CD4-positive, alpha-beta T cell (primary cell): Measurements from ENCODE around the gene TMEM132A. TPM values are rescaled to one million over a fixed set of nuclear protein-coding genes. Genes with fewer than 3 reads are reported as not detected.

Experiments
- ATAC-seq: fragments of 200-7000 bp; cut with Tn5 transposase; one replicate; pipeline ENCODE4 v1.10.0; 2022; ENCODE audit warnings: mild to moderate bottlenecking; ENCODE audit not compliant: poor library complexity
- CTCF ChIA-PET: fragments of 350-600 bp; sonication (Branson Sonifier 250); formaldehyde crosslinking; loops from one replicate; lab custom pipeline; 2021; ENCODE audit warnings: antibody characterized with exemption, inconsistent platforms; lab: Charles Lee
- POLR2A ChIA-PET: fragments of 350-600 bp; sonication (Branson Sonifier 250); formaldehyde crosslinking; loops from one replicate; lab custom pipeline; 2021; ENCODE audit warnings: antibody characterized with exemption, inconsistent platforms; lab: Charles Lee
- DNase-seq, 14 experiments: peaks; one replicate each; pipeline ENCODE4 v3.0.0-alpha.2; 2013 to 2020; ENCODE audit warnings: mixed read lengths in 2 of 14
- H3K27ac ChIP-seq, 2 donors: one replicate each; pipeline versions ENCODE4 v1.5.1 to v1.7.0; 2013; ENCODE audit warnings: low read length in 2 of 2, low read depth in 1 of 2, mild to moderate bottlenecking in 1 of 2
- H3K27me3 ChIP-seq, 2 experiments: 1 replicate in 1 of 2; 2 replicates in 1 of 2; pipeline versions ENCODE4 v1.6.1 to v1.7.0; 2013; ENCODE audit warnings: low read length in 2 of 2, control low read depth in 1 of 2, mild to moderate bottlenecking in 1 of 2, moderate library complexity in 1 of 2; ENCODE audit not compliant: insufficient read depth in 2 of 2, control insufficient read depth in 1 of 2
- H3K36me3 ChIP-seq: one replicate; pipeline ENCODE4 v1.6.1; 2013; ENCODE audit warnings: low read length, control low read depth; ENCODE audit not compliant: insufficient read depth
- H3K4me1 ChIP-seq: one replicate; pipeline ENCODE4 v1.6.1; 2013; ENCODE audit warnings: low read length, control low read depth; ENCODE audit not compliant: insufficient read depth
- H3K4me3 ChIP-seq: one replicate; pipeline ENCODE4 v1.5.1; 2013; ENCODE audit warnings: mild to moderate bottlenecking, low read length, moderate library complexity
- H3K9me3 ChIP-seq, 2 experiments: 1 replicate in 1 of 2; 2 replicates in 1 of 2; pipeline versions ENCODE4 v1.6.1 to v1.7.0; 2013; ENCODE audit warnings: low read length in 2 of 2, mild to moderate bottlenecking in 2 of 2, control low read depth in 1 of 2, moderate library complexity in 1 of 2; ENCODE audit not compliant: control insufficient read depth in 1 of 2, insufficient read depth in 1 of 2
- H3K27ac Mint-ChIP-seq: one replicate; pipeline ENCODE4 v1.8.0; 2020; ENCODE audit warnings: mixed read lengths
- H3K27me3 Mint-ChIP-seq: one replicate; pipeline ENCODE4 v1.8.0; 2021; ENCODE audit warnings: mixed read lengths
- H3K36me3 Mint-ChIP-seq: one replicate; pipeline ENCODE4 v1.8.0; 2021; ENCODE audit warnings: low read depth, mixed read lengths
- H3K4me1 Mint-ChIP-seq: one replicate; pipeline ENCODE4 v1.8.0; 2021; ENCODE audit warnings: low read depth, mixed read lengths
- H3K4me3 Mint-ChIP-seq: one replicate; pipeline ENCODE4 v1.8.0; 2020; ENCODE audit warnings: mild to moderate bottlenecking, mixed read lengths
- H3K9me3 Mint-ChIP-seq: one replicate; pipeline ENCODE4 v1.8.0; 2020; ENCODE audit warnings: mixed read lengths
- CTCF ChIP-seq: fragments of 200-600 bp; IDR thresholded peaks from one replicate; pipeline ENCODE4 v1.8.0; 2022; ENCODE audit warnings: antibody characterized with exemption, mild to moderate bottlenecking
- intact Hi-C, 2 experiments: fragments of 100-400 bp; cut with DNase I in 1 of 2; cut with micrococcal nuclease in 1 of 2; formaldehyde crosslinking; loops; one replicate each; pipeline versions ENCODE4 v1.15.1 to v1.9.0; 2023 to 2025; cut with DNase I, micrococcal nuclease
- total RNA-seq, 174 experiments: library from RNA in 2 of 174; stranded (reverse) in 2 of 174; gene quantifications; one replicate each; pipeline ENCODE4 v1.2.3 and lab custom pipeline; 2021 to 2026

Gene TMEM132A
- total RNA-seq, 2 experiments from 2014 or later, result not detected

GRCh38 chr11:60951606-60951903 is 27.3 kb downstream of the TMEM132A start:
- peak; percentile 3 for ATAC-seq
- no peaks in the 10 kb centered on the region for H3K9me3 ChIP-seq
- CTCF ChIA-PET, result interaction anchor here (1.2 kb wide), 1 partner anchor 36 kb away, joined by 3 read pairs; no protein-coding TSS in a partner anchor
- intact Hi-C loops, result loop anchor here in 1 of 2 experiments (5.0 kb wide), 1 partner anchor 34 kb away; no protein-coding TSS in a partner anchor
- H3K4me1 ChIP-seq, result peaks cover 29% of the 10 kb centered on the region
- peaks cover 35% of the 10 kb centered on the region for H3K4me1 Mint-ChIP-seq
- no peaks in the 10 kb centered on the region for H3K36me3 Mint-ChIP-seq
- no peak for TF ChIP-seq CTCF
- H3K9me3 Mint-ChIP-seq, result no peaks in the 10 kb centered on the region
- POLR2A ChIA-PET, result interaction anchor here (0.6 kb wide), 1 partner anchor 20 kb away, joined by 4 read pairs; the partner anchor contains the start of gene CD6
- peaks cover 8% of the 10 kb centered on the region for H3K27me3 Mint-ChIP-seq
- H3K27ac Mint-ChIP-seq, result peak overlapping the region; percentile 79
- DNase-seq, result peak in 1 of 14 experiments; percentile 24
- peak overlapping the region; percentile 51 for H3K4me3 ChIP-seq
- no peak overlapping the region for H3K27ac ChIP-seq
- peak overlapping the region; percentile 89 for H3K4me3 Mint-ChIP-seq
- peaks cover 0 to 13% of the 10 kb centered on the region in 2 experiments for H3K27me3 ChIP-seq
- H3K36me3 ChIP-seq, result no peaks in the 10 kb centered on the region

DNA sequence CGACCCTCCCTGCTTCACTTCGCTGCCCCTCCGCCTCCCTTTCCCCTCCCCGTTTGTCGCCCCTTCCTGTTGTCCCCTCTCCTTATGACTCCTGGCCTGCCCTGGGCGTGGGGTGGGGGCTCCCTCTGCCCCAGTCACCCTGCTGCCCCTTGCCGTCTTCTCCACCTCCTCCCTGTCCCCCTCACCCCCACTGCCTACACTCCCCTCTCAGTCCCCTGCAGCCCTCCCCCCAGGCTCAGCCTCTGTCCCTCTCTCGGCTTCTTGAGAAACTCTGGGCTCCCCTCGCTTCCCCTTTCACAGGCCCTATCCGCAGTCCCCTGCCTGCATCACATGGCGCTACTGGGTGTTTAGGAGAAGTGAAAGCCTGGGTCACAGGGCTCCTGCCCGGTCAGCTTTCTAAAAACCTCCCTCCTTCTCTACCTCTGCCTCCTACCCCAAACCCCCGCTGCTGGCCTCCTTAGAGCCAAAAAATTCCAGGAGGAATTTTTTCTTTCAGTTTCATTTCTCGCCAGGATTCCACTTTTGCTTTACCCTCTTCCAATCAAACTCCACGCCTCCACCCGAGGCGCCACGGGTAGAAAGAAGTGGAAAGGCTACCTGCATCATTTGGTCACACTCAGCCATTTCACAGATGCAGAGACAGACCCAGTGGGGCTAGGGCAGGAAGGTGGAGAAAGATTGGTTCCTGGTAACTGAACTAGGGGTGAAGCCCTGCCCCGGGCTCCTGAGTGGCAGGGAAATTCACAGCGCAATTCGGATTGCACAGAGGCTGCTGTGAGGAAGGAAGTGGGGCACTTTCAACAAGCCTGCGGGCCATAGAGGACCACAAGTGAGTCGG is 27.9 kb downstream of the TMEM132A start, which contains the start of gene SLC15A3:
SLC15A3 (minus strand) TSS at position 273 of the 838 bp plus-strand sequence. CDS start 625 bp downstream, outside the sequence.
- Histone ChIP-seq H3K36me3 (no peaks in the 10 kb centered on the region), H3K4me1 (peaks cover 29% of the 10 kb centered on the region), H3K4me3 (peak within 1 kb of the TSS; percentile 51), H3K9me3 (no peaks in the 10 kb centered on the region), H3K27me3 (peaks cover 0 to 13% of the 10 kb centered on the region in 2 experiments), H3K27ac (peak within 1 kb of the TSS; percentile 4 to 73)
- POLR2A ChIA-PET, result interaction anchor here (1.0 kb wide), 1 partner anchor 39 kb away, joined by 3 read pairs; no protein-coding TSS in a partner anchor
- Mint-ChIP-seq H3K36me3 (no peaks in the 10 kb centered on the region), H3K4me3 (peak within 1 kb of the TSS; percentile 89), H3K27ac (peak within 1 kb of the TSS; percentile 79), H3K27me3 (peaks cover 8% of the 10 kb centered on the region), H3K4me1 (peaks cover 35% of the 10 kb centered on the region), H3K9me3 (no peaks in the 10 kb centered on the region)
- intact Hi-C loops, result loop anchor here in 1 of 2 experiments (5.0 kb wide), 1 partner anchor 35 kb away; no protein-coding TSS in a partner anchor
- CTCF ChIA-PET, result interaction anchor here (1.2 kb wide), 1 partner anchor 37 kb away, joined by 3 read pairs; no protein-coding TSS in a partner anchor
- TF ChIP-seq CTCF, result no peak
- DNase-seq (peak in 10 of 14 experiments; percentile 19 to 78 (median 44)), ATAC-seq (peak; percentile 79)

DNA sequence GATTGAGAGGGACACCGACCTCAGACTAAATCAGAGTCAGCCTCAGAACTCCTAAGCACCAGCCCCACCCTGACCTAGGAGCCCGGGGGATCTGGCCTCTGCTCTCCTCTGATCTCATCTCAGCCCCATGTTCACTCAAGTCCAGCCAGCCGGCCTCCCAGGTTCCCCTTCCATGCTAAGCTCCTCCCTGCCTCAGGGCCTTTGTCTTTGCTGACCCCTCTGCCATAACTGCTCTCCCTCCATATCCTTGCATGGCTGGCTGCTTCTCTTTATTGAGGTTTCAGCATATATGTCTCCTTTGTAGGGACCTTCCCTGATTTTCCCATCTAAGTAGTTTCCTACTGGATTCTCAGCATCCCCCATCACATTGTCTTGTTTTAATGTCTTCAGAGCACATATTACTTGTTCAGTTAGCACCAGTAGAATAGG is 28.5 kb downstream of the TMEM132A start:
- POLR2A ChIA-PET, result interaction anchor here (1.0 kb wide), 1 partner anchor 40 kb away, joined by 3 read pairs; no protein-coding TSS in a partner anchor
- H3K4me3 ChIP-seq, result peak overlapping the region; percentile 51
- intact Hi-C loops, result loop anchor here in 1 of 2 experiments (5.0 kb wide), 1 partner anchor 35 kb away; no protein-coding TSS in a partner anchor
- no peak for TF ChIP-seq CTCF
- ATAC-seq (no peak), DNase-seq (no peak)
- H3K9me3 ChIP-seq, result no peaks in the 10 kb centered on the region
- peaks cover 29% of the 10 kb centered on the region for H3K4me1 ChIP-seq
- CTCF ChIA-PET, result interaction anchor here (1.0 to 1.6 kb wide), 3 partner anchors 17 to 54 kb away, joined by 3 to 4 read pairs (median 3); no protein-coding TSS in a partner anchor
- Mint-ChIP-seq H3K36me3 (no peaks in the 10 kb centered on the region), H3K27ac (peak overlapping the region; percentile 79), H3K9me3 (no peaks in the 10 kb centered on the region), H3K4me1 (peaks cover 35% of the 10 kb centered on the region), H3K27me3 (peaks cover 8% of the 10 kb centered on the region), H3K4me3 (peak overlapping the region; percentile 89)
- H3K27ac ChIP-seq, result peak overlapping the region in 1 of 2 donors; percentile 73
- H3K36me3 ChIP-seq, result no peaks in the 10 kb centered on the region
- peaks cover 0 to 13% of the 10 kb centered on the region in 2 experiments for H3K27me3 ChIP-seq
